ENCODE measurements around the gene CLSTN2. TPM values are rescaled to one million over a fixed set of nuclear protein-coding genes. Genes with fewer than 3 reads are reported as not detected.

The CLSTN2 gene
- polyA plus RNA-seq, 1 experiment = 0.04 TPM

- DNase-seq (ENCODE audit: low read depth, low spot score) = no peak
- Histone ChIP-seq H3K27ac (ENCODE audit: low read depth, low read length) (no peak overlapping the region), H3K4me3 (ENCODE audit: low read depth, low read length) (no peak overlapping the region), H3K27me3 (ENCODE audit: control insufficient read depth, insufficient read depth, low read length) (no peaks in the 10 kb centered on the region), H3K9me3 (ENCODE audit: control insufficient read depth, insufficient read depth, low read length) (no peaks in the 10 kb centered on the region)
- TF ChIP-seq CTCF (IDR thresholded peaks at IDR 0.05; ENCODE audit: low read depth, low read length) = no peak
- ChIA-PET CTCF (no interaction called here), POLR2A (no interaction called here)
These were observed 662.8 kb downstream of the CLSTN2 start for GRCh38 chr3:140597792-140598191.

GRCh38 chr3:140599009-140599408, 664.0 kb downstream of the CLSTN2 start:
- no peak overlapping the region for H3K27ac ChIP-seq (ENCODE audit: low read depth, low read length)
- no peak overlapping the region for H3K4me3 ChIP-seq (ENCODE audit: low read depth, low read length)
- H3K27me3 ChIP-seq (ENCODE audit: control insufficient read depth, insufficient read depth, low read length) = no peaks in the 10 kb centered on the region
- POLR2A ChIA-PET = no interaction called here
- H3K9me3 ChIP-seq (ENCODE audit: control insufficient read depth, insufficient read depth, low read length) = no peaks in the 10 kb centered on the region
- no peak for TF ChIP-seq CTCF (IDR thresholded peaks at IDR 0.05; ENCODE audit: low read depth, low read length)
- DNase-seq (ENCODE audit: low read depth, low spot score) = no peak
- CTCF ChIA-PET = no interaction called here

- Histone ChIP-seq H3K9me3 (ENCODE audit: control insufficient read depth, insufficient read depth, low read length) (no peaks in the 10 kb centered on the region), H3K27ac (ENCODE audit: low read depth, low read length) (no peak overlapping the region), H3K4me3 (ENCODE audit: low read depth, low read length) (no peak overlapping the region), H3K27me3 (ENCODE audit: control insufficient read depth, insufficient read depth, low read length) (no peaks in the 10 kb centered on the region)
- CTCF ChIA-PET = no interaction called here
- POLR2A ChIA-PET = no interaction called here
- no peak for DNase-seq (ENCODE audit: low read depth, low spot score)
- TF ChIP-seq CTCF (IDR thresholded peaks at IDR 0.05; ENCODE audit: low read depth, low read length) = no peak
These were observed 664.5 kb downstream of the CLSTN2 start for GRCh38 chr3:140599496-140599895.

GRCh38 chr3:140601881-140602280, 666.9 kb downstream of the CLSTN2 start:
- ChIA-PET POLR2A (no interaction called here), CTCF (no interaction called here)
- Histone ChIP-seq H3K27ac (ENCODE audit: low read depth, low read length) (no peak overlapping the region), H3K9me3 (ENCODE audit: control insufficient read depth, insufficient read depth, low read length) (peaks cover 3% of the 10 kb centered on the region; the same call in 1 of the 2 replicates), H3K27me3 (ENCODE audit: control insufficient read depth, insufficient read depth, low read length) (no peaks in the 10 kb centered on the region), H3K4me3 (ENCODE audit: low read depth, low read length) (no peak overlapping the region)
- TF ChIP-seq CTCF (IDR thresholded peaks at IDR 0.05; ENCODE audit: low read depth, low read length) = no peak
- no peak for DNase-seq (ENCODE audit: low read depth, low spot score)

GRCh38 chr3:140602781-140603180, 667.8 kb downstream of the CLSTN2 start:
- CTCF ChIA-PET = no interaction called here
- TF ChIP-seq CTCF (IDR thresholded peaks at IDR 0.05; ENCODE audit: low read depth, low read length) = no peak

More at GRCh38 chr3:140602781-140603180, 667.8 kb downstream of the CLSTN2 start:
- Histone ChIP-seq H3K9me3 (ENCODE audit: control insufficient read depth, insufficient read depth, low read length) (peaks cover 3% of the 10 kb centered on the region; the same call in 1 of the 2 replicates), H3K4me3 (ENCODE audit: low read depth, low read length) (no peak overlapping the region), H3K27ac (ENCODE audit: low read depth, low read length) (no peak overlapping the region), H3K27me3 (ENCODE audit: control insufficient read depth, insufficient read depth, low read length) (no peaks in the 10 kb centered on the region)
- DNase-seq (ENCODE audit: low read depth, low spot score) = no peak
- POLR2A ChIA-PET = no interaction called here
